Sigmoid colon (tissue), 4 donors: ENCODE results near the gene RXYLT1.

Source experiments
- EP300 ChIP-seq, 4 donors: sonication (generic); formaldehyde crosslinking; IDR thresholded peaks; one replicate each; pipeline ENCODE4 v1.6.1; 2017; ENCODE audit warnings: antibody characterized with exemption in 4 of 4
- POLR2A ChIP-seq, 2 donors: fragments of 450-650 bp; IDR thresholded peaks; one replicate each; pipeline ENCODE4 v1.6.1; 2016; ENCODE audit warnings: antibody characterized with exemption in 2 of 2, mild to moderate bottlenecking in 2 of 2, moderate library complexity in 2 of 2
- POLR2AphosphoS5 ChIP-seq, 4 donors: sonication (generic); formaldehyde crosslinking; IDR thresholded peaks; one replicate each; pipeline ENCODE4 v1.6.1; 2017; ENCODE audit warnings: antibody characterized with exemption in 4 of 4

DNA sequence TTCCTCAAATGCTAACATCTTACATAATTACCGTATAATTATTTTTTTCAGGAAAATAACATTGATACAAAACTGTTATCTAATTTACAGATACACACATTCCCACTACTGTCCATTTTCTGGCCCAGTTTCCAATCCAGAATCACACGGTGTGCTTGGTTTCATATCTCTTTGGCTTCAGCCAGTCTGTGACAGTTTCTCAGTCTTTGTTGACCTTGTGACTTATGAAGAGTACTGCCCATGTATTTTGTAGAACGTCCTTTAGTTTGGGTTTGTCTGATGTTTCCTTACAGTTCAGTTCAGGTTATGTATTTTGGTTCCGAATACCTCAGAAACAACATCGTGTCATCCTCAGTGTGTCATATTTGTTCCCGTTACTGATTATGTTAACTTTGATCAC, 16.2 kb downstream of the RXYLT1 start:
- TF ChIP-seq POLR2AphosphoS5 (IDR thresholded peaks at IDR 0.05), result no peak
- TF ChIP-seq POLR2A (IDR thresholded peaks at IDR 0.05), result no peak
- TF ChIP-seq EP300 (IDR thresholded peaks at IDR 0.05), result no peak
